Fibroblast of lung (primary cell): ENCODE results near the gene DCHS2.

Experiments
- CTCF ChIP-seq, 2 donors: IDR thresholded peaks in 1 of 2; conservative IDR thresholded peaks in 1 of 2; 1 replicate in 1 of 2; 2 replicates in 1 of 2; pipeline ENCODE4 v1.5.1; 2011 to 2012; ENCODE audit warnings: low read length in 2 of 2, control low read depth in 1 of 2, inconsistent platforms in 1 of 2, low read depth in 1 of 2, mild to moderate bottlenecking in 1 of 2
- EZH2 ChIP-seq: IDR thresholded peaks from 2 replicates; pipeline ENCODE4 v1.5.1; 2012; ENCODE audit warnings: low read length, control low read depth, mild to moderate bottlenecking; ENCODE audit errors: missing control alignments

- no peak for TF ChIP-seq CTCF (conservative IDR thresholded peaks at IDR 0.05 in 1 of 2, IDR thresholded peaks at IDR 0.05 in 1 of 2; ENCODE audit: low read depth in 1 of 2, low read length in 2 of 2)
- no peak for TF ChIP-seq EZH2
These were observed 273.5 kb downstream of the DCHS2 start for GRCh38 chr4:154218051-154218450.
